GM21786 (cell line): ENCODE results near the gene CLGN.
"Not testable (repeated sequence)": the region's sequence is repeated elsewhere in the genome, so short reads cannot be mapped to it uniquely, and the experiment has no call there.

Experiments used
- ATAC-seq: cut with Tn5 transposase; IDR thresholded peaks from one replicate; pipeline ENCODE4 v1.9.1; 2021; ENCODE audit not compliant: unreplicated experiment

Gene CLGN, protein sequence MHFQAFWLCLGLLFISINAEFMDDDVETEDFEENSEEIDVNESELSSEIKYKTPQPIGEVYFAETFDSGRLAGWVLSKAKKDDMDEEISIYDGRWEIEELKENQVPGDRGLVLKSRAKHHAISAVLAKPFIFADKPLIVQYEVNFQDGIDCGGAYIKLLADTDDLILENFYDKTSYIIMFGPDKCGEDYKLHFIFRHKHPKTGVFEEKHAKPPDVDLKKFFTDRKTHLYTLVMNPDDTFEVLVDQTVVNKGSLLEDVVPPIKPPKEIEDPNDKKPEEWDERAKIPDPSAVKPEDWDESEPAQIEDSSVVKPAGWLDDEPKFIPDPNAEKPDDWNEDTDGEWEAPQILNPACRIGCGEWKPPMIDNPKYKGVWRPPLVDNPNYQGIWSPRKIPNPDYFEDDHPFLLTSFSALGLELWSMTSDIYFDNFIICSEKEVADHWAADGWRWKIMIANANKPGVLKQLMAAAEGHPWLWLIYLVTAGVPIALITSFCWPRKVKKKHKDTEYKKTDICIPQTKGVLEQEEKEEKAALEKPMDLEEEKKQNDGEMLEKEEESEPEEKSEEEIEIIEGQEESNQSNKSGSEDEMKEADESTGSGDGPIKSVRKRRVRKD

DNA sequence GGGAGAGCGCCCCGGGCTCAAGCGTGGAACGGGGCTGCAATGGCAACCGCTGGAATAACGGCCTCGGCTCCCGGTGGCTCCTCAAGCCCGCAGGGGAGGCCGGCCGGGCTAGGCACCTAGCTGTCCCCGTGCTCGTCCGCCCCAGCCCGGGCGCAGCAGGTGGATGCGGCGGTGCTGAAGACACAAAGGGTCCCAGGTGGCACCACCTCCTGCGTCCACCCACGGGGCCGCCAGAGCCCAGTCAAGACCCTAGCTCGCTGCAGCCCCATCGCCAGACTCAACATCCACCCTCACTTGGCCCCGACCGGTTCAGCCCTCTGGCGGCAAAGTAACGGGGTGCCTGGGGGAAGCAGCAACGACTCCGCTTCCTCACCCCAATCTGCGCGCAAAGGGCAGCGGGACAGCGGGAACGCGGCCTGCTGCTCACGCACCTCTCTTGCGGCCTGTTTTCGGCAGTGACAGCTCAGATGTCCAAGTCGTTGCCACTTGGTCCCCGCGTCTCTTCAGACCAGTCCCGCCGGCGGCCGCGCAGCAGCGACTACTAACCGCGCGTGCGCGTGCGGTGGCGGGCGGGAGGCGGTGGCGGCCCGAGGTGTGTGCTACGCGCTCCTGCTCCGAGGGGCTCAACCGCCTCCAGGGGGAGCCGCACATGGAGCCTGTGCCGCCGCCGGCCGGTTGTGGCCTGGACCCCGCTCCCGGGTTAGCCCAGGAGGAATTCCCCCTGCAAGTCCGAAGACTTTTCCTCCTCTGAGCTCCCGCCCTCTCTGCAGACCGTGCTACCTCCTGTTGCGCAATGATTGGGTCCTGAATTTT, at the start of gene CLGN:
TSS of gene CLGN (minus strand) at position 543 of the 813 bp plus-strand sequence. CDS start 14,570 bp downstream, outside the sequence.
- peak; percentile 70 for ATAC-seq

DNA sequence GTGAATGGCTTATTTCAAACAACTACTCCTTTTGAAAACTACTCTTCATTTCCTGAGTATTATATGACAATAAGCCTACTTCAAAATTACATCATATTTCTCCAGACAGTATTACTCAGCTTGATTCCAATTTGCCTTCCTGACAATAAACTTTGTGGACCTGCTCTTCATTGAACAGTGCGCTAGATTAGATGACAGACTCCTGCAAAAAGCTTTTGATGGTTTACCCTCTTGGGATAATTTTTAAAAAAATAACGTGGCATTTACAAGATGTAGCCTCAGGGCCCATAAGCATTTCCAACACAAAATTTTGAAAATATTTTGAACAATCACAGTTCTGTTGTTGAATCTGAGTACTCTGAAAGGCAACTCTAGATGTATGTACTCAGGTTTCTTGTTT, 44.7 kb upstream of the CLGN start:
- ATAC-seq: no peak

DNA sequence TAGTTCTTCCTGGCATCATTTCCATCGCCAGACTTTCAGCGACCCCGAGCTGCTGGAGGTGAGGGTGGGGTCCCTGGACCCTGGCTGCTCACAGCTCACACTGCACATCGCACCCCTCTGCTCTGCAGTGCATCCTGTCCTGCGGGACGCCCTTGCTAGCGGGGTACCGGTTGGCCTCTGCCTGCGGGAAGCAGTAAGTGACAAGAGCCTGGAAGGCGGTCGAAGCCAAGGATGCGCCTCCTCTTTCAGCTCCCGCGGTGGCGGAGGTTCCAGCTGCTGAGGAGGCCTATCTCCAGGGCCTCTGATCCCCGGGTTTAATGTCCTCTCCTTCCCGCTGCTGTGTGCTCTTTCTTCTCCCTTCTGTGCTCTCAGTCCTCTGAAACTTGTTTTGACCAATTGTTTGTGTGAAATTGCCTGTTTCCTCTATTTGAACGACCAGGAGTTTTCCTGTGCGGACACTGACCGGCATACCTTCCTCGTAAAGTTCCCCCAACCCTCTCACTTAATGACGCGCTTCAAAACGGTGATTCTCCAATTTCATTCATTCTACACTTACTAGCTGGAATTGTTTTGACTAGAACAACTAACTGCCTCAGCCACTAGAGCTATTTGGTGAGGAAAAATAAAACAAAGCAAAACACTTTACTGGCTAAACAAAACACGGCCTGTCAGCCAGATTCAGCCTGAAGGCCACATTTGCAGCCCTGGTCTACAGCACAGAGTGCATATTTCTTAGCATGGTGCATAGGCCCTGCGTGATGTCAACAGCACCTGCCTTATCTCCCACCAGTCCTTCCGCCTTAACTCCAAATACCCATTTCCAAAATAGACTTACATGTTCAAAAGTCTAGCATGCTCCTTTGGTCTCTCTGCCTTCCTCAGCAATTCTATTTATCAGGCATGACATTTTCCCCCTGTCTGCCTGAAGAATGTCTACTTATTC, 42.6 kb upstream of the CLGN start:
- no peak for ATAC-seq

DNA sequence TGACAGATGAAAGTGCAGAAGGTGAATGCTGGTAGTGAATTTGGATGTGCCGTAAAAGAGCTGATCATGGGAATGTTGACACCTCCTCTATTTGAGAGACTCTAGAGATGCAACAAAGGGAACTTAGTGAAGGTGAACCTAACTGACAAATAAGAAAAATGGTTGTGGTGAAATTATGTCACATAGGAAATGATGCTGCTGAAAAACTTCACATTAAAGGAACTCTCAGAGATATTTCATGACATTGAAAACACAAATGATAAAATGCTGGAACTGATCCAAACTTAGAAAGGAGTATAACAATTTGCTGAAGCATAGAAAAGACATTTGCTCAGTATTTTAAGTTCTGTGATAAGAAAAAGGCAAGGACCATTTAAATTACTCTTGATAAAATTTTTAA, 38.7 kb upstream of the CLGN start:
- no peak for ATAC-seq

DNA sequence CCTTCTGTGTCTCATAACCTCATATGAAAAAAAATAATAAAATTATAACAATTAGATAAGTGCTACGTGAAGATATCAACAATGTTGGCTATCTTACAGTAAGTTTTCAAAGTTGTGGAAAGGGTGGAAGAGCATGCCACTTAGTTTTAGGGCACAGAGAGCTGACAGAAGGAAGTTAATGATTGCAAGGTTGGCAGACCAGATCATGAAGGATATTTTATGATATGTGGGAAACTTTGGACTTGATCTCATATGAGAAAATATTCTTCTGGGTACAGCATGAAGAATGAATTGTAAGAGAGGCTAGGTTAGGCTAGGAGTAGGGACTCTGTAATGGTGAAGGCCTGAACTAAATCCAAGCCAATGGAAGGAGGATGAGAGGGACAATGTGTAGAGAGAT, 36.2 kb upstream of the CLGN start:
- ATAC-seq: no peak

DNA sequence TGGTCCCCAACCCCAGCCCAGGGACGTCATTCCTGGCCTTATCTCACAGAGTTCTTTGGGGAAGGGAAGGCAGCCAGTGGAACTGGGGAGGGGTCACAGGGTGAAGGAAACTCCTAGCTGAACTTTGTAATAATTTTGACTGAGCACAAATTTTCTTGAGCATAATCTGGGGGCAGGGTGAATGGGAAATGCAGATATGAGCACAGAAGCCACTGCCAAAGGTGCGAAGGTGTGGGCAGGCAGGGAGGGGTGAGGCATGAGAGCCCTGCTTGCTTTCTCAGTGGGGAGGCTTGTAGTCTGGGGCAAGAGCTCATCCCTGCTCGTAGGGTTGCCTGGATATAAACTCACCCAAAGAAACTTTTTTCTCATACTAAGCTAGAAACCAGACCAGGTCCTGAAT, 35.7 kb upstream of the CLGN start:
- ATAC-seq: no peak

DNA sequence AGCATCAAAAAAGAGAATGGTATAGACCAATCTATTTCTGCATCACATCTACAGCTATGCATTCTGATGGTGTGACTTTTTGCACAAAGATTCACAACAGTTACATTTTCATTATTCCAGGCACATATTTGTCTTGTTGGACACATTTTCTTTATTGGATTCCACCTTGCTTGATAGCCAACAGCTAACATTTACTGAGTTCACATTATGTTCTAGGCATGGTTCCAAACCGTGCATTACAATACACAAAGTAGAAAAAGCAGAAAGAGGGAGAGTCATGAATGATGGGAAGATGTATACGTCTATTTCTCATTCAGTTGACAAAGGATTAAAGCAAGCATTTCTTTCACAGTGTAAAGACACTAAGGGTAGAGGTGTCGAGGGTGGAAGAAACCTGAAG, 22.9 kb upstream of the CLGN start:
- no peak for ATAC-seq

DNA sequence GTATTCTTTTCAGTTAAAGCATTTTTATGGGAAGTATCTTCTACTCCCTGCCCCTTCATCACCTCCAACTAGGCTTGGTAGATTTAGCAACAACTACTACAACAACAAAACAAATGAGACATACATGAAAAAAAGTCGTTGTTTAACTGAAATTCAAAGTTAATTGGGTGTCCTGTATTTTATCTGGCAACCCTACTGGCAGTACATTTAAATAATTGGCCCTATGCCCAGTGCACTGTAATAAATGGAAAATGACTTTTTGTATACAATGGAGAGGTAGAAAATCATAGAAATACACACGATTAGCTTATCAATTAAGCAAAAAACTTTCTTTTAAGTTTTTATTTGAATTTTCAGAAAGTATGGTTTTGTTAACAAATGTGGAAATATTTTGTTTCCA, 21.4 kb upstream of the CLGN start:
- no peak for ATAC-seq

DNA sequence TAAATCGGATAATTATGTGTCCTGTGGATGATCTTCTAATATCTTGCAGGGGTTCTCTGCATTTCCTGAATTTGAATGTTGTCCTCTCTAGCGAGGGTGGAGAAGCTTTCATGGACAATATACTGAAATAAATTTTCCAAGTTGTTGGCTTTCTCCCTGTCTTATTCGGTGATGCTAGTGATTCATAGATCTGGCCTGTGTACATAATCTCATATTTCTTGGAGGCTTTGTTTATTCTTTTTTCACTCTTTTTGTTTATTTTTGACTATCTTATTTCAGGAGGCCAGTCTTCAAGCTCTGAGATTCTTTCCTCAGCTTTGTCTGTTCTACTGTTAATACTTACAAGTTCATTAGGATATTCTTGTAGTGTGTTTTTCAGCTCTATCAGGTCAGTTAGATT, 20.7 kb upstream of the CLGN start:
- no peak for ATAC-seq

DNA sequence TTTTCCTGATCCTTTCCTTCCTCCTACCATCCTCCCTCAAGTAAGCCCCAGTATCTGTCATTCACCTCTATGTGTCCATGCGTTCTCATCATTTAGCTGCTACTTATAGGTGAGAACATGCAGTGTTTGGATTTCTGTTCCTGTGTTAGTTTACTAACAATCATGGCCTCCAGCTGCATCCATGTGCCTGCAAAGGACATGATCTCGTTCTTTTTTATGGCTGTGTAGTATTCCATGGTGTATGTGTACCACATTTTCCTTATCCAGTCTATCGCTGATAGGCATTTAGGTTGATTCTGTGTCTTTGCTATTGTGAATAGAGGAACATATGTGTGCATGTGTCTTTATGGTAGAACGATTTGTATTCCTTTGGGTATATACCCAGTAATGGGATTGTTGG, 16.9 kb upstream of the CLGN start:
- ATAC-seq: not testable (repeated sequence)

DNA sequence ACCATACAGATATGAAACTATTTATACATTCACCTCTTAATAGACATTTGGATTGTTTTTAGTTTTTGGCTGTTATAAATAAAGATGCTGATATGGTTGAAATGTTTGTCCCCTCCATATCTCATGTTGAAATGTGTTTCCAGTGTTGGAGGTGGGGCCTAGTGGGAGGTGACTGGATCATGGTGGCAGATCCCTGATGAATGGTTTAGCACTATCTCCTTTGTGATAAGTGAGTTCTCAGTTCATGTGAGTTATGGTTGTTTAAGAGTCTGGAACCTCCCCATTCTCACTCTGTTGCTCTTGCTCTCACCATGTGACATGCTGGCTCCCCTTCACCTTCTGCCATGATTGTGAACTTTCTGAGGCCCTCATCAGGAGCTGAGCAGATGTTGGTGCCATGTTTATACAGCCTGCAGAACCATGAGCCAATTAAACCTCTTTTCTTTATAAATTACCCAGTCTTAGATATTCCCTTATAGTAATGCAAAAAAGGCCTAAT, 12.2 kb upstream of the CLGN start:
- ATAC-seq: no peak

DNA sequence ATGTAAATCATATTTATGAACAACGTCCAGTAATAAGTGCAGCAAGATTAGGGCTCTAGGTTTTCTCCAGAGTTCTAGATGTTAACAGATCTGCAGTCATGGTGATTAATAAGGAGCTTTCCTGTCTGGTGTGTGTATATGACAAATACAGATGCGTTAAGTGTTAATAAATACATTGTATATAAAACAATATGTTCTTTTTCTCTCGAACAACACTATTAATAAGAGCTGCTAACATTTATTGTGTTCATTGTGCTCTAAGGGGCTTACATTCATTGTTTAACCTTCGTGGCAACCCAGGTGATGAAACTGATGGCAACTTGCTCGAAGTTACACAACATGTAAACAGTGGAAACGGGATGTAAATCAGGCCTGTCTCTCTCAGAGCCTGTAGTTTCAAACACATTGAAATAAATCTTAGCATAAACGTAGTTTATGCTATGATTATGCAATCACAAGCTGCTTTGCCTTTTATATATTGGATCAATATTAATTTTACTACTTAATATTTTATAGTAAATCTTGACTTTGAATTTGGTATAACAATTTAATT, 547 bp upstream of the CLGN start:
- ATAC-seq: no peak

DNA sequence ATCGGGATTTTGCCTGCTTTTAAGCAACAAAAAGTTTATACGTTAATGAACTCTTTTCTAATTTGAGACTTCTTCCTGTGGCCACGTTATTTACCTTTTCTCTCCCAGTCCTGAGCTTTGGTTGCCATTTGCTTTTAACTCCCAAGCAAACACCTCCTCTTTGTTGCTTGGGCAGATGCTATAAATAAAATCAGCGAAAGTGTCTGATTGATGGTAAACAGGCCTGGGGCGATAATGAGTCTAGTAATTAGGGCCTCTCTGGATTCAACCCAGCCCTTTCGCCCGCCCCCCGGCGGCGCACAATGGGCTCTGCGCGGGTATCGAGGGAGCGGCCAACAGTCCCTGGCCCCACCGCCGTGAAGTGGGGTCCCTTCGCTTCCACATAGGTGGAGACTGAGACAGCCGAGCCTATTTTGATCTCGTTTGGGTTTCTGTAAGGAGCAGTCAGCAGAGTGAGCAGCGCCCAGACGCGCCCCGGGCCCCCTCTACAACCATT, 790 bp downstream of the CLGN start:
- peak; percentile 16 for ATAC-seq

DNA sequence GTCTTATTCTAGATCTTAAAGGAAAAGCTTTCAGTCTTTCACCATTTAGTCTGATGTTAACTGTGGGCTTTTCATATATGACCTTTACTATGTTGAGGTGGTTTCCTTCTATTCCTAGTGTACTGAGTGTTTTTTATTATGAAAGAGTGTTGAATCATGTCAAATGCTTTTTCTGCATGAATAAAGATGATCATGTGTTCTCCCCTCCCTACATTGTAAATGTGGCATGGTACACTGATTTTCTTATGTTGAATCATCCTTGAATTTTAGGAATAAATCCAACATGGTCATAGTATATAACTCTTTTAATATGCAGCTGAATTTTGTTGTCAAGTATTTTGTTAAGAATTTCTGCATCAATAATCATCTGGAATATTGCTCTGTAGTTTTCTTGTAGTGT, 4.3 kb downstream of the CLGN start:
- no peak for ATAC-seq

DNA sequence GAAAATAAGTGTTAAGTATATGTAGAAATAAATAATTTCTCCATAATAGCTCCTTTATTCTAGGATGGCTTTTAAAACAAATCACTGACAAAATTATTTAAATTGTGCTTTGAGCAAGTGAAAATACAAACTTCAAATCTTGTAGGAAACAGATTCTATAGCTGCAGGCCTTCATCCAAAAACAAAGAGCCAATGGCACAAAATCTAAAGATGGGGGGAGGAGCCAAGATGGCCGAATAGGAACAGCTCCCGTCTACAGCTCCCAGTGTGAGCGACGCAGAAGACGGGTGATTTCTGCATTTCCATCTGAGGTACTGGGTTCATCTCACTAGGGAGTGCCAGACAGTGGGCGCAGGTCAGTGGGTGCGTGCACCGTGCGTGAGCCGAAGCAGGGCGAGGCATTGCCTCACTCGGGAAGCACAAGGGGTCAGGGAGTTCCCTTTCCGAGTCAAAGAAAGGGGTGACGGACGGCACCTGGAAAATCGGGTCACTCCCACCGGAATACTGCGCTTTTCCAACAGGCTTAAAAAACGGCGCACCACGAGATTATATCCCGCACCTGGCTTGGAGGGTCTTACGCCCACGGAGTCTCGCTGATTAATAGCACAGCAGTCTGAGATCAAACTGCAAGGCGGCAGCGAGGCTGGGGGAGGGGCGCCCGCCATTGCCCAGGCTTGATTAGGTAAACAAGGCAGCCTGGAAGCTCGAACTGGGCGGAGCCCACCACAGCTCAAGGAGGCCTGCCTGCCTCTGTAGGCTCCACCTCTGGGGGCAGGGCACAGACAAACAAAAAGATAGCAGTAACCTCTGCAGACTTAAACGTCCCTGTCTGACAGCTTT, 14.1 kb downstream of the CLGN start:
- not testable (repeated sequence) for ATAC-seq

DNA sequence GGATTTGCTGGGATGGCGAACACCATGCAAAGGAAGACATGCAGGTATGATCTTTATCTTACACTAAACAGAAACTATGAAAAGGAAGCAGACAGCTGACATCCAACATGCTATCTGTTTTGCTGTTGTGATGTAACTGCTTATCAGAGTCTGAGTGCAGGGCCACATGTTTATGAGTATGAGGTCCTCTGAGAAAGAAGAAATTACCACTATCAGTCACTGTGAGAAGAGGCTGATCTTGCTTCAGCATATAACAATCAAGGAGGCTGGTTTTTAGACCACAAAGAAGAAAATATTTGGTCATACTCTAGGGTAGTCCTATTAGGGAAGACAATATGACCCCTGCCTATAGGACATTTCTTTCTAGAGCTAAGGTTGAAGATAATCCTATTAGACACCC, 18.5 kb downstream of the CLGN start:
- ATAC-seq: no peak

DNA sequence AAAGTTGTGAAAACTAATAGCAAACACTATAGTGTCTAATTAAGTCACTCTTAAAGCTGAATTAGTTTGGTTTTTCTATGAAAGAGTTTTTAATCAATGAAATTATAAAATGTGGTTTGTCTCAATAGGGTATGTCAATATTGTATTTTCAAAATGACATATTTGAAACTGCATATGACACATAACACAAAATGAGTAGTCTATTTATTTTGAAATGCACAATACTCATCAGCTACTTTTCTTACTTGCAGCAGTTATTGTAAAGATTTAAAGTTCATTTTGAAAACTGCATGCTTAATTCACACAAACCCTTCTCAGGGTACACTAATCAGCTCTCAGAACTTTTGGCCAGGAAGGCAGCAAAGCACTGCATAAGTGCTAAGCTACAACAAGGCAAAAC, 21.2 kb downstream of the CLGN start:
- ATAC-seq: no peak

DNA sequence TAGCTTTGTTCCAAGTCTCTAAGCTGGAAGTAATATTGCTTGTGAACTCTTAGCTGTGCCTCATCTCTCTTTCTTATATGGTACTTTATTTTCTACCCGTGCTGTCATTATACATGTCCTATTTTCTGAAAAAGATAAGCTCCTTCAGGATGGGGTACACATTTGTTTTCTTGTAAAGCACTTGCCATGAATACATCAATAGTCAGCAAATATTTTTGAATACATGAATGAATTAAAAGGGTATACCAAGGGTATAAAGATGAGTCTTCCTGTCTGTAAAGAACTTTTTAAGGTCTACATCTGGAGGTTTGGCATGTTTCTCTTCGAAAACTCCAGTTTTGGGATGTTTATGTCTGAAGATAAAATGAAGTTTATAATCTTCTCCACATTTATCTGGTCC, 27.3 kb downstream of the CLGN start:
- no peak for ATAC-seq

DNA sequence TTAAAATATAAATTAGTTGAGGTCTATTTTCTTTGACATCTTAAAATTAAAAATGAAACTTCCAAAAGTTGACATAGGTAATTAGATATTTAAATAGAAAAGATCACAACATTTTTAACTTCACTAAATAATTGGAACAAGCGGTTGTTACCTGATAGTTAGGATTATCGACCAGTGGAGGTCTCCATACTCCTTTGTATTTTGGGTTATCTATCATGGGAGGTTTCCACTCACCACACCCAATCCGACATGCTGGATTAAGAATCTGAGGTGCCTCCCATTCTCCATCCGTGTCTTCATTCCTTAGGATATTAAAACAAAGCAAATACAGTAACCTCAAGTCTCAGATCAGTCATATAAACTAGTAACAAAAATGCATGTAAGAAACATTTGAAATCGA, 31.8 kb downstream of the CLGN start:
- no peak for ATAC-seq
